Measurements from ENCODE around the gene CFAP73.

CFAP73 gene

GRCh38 chr12:113142886-113143332 lies 6.6 kb upstream of the CFAP73 start:
- H3K27ac ChIP-seq: no peak overlapping the region
- no peak for TF ChIP-seq ZFX (IDR thresholded peaks at IDR 0.05)
- TF ChIP-seq CTCF (conservative IDR thresholded peaks at IDR 0.05): no peak

- H3K27ac ChIP-seq: no peak overlapping the region
These were observed 5.6 kb upstream of the CFAP73 start for GRCh38 chr12:113143959-113144358.

GRCh38 chr12:113144806-113145205 lies 4.7 kb upstream of the CFAP73 start:
- H3K27ac ChIP-seq: no peak overlapping the region
- no peak for TF ChIP-seq CTCF (conservative IDR thresholded peaks at IDR 0.05)
- TF ChIP-seq ZFX (IDR thresholded peaks at IDR 0.05): no peak

More at GRCh38 chr12:113143959-113144358, 5.6 kb upstream of the CFAP73 start:
- TF ChIP-seq CTCF (conservative IDR thresholded peaks at IDR 0.05) (no peak), ZFX (IDR thresholded peaks at IDR 0.05) (no peak)

- TF ChIP-seq CTCF (conservative IDR thresholded peaks at IDR 0.05): no peak
- TF ChIP-seq ZFX (IDR thresholded peaks at IDR 0.05): no peak
- H3K27ac ChIP-seq: no peak overlapping the region
These were observed 3.6 kb upstream of the CFAP73 start for GRCh38 chr12:113145720-113146551.

GRCh38 chr12:113146999-113147398 lies 2.5 kb upstream of the CFAP73 start:
- TF ChIP-seq CTCF (conservative IDR thresholded peaks at IDR 0.05) (no peak), ZFX (IDR thresholded peaks at IDR 0.05) (no peak)
- no peak overlapping the region for H3K27ac ChIP-seq

- H3K27ac ChIP-seq: no peak overlapping the region
- TF ChIP-seq ZFX (IDR thresholded peaks at IDR 0.05) (no peak), CTCF (conservative IDR thresholded peaks at IDR 0.05) (no peak)
These were observed 2.1 kb downstream of the CFAP73 start for GRCh38 chr12:113151655-113152054.

- TF ChIP-seq ZFX (IDR thresholded peaks at IDR 0.05) (no peak), CTCF (conservative IDR thresholded peaks at IDR 0.05) (no peak)
- H3K27ac ChIP-seq: no peak overlapping the region; the same call in 1 of the 2 replicates
These were observed 2.8 kb downstream of the CFAP73 start for GRCh38 chr12:113152196-113152834.
